ENCODE data around the gene FAM184A.
"Not testable (repeated sequence)": the region's sequence is repeated elsewhere in the genome, so short reads cannot be mapped to it uniquely, and the experiment has no call there.

Gene FAM184A

DNA sequence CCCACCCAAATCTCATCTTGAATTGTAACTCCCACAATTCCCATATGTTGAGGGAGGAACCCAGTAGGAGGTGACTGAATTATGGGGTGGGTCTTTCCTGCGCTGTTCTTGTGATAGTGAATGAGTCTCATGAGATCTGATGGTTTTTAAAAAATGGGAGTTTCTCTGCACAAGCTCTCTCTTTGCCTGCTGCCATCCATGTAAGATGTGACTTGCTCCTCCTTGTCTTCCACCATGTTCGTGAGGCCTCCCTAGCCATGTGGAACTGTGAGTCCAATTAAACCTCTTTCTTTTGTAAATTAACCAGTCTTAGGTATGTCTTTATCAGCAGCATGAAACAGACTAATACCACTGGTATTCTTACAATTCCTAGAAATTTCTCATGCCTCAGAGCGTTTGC lies 69.2 kb downstream of the FAM184A start:
- DNase-seq = not testable (repeated sequence)

DNA sequence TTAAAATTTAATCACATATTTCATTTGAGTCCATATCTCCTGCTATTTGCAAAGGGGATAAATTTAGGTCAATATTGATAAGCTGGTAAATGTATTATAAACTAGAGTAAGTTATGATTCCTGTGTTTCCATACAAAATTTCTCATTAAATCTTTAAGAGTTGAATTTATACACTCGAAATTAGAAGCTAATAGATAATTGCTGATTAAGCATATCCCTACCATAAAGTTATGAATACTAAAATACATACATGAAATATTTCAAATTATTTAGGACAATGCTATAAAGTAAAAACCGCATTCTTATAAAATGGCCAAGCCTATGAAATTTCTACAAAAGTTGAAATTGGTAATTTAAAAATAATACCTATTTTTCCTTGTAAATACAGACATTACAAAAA lies 71.5 kb downstream of the FAM184A start:
- DNase-seq = no peak

DNA sequence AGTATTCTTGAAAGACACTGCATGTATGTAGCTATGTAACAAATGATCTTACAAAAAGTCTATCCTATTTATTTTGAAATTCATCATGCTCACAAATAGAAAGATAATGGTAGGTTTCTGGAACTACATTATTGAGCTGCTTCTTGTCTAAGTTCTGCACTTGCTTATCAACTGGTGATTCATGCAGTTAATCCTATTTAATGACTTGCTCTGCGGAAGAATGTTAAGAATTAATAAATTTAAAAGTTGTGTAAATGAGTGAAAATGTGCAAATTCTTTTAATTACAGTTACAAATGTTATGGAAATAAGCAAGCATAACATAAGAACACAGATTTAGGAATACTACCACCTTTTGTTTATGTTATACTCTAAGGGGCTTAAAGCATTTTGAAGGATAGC lies 76.4 kb downstream of the FAM184A start:
- no peak for DNase-seq

DNA sequence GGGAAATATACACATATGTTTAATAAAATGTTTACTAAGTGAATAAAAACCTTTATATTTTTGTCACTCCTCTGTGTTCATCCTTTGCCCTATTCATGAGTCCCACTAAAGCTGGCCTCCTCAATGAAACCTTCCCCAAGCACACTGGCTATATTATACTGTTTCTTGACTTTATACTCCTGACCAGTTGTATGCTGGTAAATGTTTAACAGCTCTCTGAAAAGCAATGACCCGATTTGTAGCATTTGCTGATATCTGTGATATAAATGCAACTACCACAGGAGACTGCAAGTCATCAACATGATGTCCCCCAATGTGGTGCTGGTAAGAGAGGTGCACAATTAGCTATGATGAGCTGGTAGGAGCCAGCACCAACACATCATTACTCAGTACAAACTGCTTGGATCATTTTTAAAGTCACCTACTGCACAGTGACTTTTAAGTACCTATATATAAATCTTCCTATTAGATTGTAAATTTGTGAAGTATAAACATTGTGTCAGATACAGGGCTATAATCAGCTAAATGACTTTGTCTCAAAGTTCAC lies 78.9 kb downstream of the FAM184A start:
- no peak for DNase-seq

DNA sequence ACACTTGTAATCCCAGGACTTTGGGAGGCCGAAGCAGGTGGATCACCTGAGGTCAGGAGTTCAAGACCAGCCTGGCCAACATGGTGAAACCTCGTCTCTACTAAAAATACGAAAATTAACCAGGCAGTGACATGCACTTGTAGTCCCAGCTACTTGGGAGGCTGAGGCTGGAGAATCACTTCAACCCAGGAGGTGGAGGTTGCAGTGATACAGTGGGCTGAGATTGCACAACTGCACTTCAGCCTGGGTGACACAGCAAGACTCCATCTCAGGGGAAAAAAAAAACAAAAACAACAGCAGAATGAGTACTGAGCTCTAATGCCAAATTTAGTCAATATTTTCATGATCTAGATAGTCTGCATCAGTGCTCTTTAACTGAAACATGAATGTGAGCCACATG lies 81.0 kb downstream of the FAM184A start:
- DNase-seq = not testable (repeated sequence)

DNA sequence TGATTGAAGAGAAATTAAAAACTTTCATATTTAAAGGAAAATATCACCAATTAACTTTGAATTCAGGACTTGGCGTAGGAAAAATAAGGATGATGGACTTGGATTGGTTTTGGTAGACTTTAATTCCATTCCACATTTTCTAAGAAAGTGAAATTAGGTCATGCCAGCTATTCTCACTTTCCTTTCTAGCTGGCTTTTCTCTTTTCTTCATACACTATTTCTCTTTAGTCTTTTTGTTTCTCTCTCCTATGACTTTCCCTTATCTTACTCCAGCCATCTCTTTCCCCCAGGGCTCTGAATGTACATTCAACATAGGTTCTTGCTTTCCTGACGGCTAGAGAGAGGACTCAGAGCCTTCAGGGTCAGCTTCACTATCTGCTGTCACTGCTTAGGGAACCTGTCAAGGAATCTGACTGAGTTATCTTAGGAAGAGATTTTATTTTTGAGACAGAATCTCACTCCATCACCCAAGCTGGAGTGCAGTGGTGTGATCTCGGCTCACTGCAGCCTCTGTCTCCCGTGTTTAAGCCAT lies 82.1 kb downstream of the FAM184A start:
- DNase-seq = no peak

DNA sequence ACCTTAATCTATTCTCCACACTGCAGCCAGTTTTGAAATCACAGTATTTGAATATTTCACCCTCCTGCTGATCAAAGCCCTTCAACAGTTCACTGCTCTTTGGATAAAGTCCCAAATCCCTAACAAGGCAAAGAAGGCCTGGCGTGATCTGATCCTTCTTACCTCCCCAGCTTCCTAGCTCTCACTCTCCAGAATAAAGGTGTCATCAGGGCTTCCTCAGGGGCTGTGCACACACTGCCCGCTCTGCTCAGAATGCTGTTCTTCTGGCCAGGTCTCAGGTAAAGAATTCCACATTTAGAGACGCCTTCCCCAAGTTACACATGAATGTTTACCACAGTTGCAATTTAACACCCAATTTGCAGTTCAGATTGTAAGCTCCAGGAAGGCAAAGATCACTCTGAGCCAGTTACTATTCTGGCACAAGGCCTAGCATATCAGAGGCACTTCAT lies 84.6 kb downstream of the FAM184A start:
- no peak for DNase-seq

DNA sequence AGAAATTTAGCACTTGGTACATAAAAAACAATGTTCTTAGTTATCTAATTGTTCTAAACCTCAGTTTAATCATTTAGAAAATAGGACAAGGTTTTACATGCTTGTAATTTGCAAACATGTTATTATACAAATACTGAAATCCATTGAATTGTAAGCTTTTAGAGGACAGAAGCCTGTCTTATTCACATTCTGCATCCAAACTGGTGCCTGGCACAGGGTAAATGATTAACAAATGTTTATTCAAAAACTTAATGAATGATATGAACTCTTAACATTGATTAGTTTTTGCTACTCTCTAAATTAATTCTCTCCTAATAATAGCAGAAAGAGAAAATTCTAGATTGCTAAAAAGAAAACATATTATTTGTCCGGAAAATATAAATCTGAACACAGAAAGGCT lies 85.1 kb downstream of the FAM184A start:
- no peak for DNase-seq

DNA sequence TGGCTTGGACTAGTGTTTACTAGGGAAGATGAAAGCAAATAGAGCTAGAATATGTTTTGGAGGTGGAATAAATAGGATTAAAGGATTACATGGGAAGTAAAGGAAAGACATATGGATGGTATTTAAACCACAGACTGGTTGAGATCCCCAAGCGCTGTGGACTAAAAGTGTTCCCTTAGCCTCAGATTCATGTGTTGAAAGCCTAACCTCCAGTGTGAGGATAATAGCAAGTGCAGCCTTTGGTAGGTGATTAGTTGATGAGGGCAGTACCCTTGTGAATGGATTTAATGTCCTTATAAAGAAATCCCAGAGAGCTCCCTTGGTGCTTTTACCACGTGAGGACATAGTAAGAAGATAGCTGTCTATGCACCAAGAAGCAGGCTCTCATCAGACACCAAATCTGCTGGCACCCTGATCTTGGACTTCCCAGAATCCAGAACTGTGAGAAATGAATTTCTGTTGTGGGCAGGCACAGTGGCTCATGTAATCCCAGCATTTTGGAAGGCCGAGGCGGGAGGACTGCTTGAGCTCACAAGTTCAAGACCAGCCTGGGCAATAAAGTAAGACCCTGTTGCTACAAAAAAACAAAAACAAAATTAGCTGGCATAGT lies 86.2 kb downstream of the FAM184A start:
- DNase-seq = no peak

DNA sequence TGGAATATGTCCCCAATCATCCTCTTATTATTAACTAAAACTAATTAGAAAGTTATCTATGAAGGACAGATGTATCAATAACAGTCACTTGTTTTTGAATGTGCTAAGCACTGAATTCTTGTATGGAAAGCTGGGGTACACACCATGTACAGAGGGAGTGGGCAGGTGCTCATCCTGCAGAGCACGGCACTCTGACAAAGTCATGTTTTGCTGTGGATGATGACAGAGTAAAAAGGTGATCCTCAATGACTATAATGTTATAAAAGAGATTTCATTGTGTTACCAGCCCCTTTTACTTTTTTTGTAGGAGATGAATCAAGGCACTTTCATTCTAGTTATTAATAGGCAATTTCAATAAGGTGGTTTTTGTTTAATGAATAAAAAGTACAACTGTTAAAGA lies 92.2 kb downstream of the FAM184A start:
- DNase-seq = no peak

DNA sequence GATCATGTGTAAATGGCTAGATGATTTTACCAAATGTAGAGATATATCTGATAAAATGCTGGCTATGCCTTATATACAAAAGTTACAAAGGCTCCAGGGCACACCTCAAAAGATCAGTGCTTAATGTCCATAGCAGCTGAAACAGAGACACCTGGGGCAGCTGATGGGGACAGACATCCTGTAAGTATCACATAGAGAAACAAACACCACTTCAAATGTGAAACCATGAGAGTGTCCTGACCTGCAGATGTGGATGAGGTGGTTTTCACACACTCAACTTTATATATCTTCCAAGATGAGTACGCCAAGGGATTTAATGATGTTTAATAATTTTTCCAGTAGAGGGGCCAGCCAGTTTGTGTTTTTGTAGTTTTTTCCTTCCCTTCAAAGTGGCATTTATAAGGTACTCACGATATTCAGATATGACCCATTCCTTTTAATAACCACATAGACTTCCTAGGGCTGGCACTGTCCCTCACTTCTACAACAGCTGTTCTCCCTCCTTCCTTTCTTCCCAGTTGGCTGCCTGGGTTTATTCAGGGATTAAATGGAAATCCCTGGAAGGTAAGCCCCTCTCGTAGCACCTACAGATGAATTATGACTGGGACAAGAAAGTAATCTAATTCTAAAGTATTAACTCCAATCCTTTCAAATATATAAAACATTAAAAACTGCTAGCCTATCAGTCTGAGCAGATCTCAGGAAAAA lies 93.2 kb downstream of the FAM184A start:
- DNase-seq = no peak

DNA sequence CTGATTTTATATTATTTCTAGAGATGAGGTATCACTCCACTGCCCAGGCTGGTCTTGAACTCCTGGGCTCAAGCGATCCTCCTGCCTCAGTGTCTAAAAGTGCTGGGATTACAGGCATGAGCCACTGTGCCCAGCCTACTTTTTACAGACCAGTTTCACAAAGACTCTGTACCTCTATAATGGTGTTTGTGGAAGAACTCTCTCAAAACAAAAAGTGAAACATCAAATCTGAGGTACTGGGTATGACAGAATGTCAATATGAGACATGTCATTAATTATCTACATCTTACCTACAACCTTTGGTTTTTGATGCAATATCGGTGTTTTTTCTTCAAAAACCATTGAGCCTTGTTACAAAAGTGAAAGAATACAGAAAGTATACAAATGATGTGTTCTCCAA lies 94.1 kb downstream of the FAM184A start:
- no peak for DNase-seq

DNA sequence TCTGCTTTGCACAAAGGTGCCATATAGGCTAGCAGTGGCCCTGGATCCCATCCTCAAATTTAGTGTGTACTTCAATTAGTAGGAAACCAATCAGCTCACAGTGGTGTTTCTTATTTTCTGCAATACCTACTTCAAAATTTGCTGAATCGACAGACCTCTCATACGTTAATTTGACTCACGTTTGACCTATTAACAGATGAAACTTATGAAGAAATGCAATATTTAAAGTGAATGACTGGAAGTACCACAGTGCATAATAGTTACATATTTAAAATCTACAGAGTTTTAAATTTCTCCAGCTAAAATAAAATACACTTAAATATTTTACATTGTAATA lies 95.9 kb downstream of the FAM184A start:
- no peak for DNase-seq

DNA sequence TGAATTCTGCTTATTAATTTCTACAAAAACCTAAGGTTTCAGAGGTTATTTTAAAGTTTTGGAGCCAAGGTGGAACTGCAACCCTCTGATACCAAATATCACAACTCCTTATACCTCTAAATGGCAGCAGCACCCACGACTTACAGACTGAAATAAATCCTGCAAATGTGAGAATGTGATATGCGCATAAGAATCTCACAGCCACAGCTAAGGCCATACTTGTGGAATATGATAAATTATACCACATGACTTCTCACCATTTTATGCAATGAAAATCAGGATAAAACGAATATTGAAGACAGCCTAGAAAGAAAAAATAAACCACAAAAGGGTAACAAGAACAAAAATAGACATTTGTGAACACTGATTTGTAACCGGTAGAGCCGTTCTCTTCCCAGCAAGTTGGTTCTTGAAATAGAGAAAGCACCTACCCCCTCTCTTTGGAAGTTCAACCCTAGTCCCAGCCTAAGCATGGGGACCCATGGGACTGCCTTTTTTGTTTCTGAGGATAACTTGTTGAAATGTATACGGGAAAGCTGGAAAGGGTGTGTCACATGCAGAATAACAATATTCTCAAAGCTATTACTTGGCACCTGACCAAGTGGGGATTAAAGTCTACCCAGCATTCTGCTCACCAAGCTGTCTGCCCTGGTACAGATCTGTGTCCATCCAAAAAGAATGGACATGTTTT lies 96.4 kb downstream of the FAM184A start:
- no peak for DNase-seq

DNA sequence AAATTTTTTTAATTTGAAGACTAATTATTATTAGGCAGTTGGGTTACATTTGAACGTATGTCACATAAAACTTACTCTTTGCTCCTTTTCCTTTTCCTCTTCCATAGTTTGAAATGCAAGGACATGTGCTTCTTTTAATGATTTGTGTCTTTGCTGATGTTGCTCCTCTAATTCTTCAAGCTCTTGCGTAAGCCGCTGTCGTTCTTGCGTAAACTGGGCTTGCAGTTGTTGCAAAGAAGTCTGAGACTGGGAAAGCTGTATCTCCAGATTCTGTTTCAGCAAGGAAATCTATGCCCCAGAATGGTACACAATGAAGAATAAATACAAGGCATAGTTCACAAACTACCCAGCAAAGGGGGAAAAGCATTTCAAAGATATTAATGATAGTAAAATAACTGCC lies 98.4 kb downstream of the FAM184A start:
- no peak for DNase-seq

DNA sequence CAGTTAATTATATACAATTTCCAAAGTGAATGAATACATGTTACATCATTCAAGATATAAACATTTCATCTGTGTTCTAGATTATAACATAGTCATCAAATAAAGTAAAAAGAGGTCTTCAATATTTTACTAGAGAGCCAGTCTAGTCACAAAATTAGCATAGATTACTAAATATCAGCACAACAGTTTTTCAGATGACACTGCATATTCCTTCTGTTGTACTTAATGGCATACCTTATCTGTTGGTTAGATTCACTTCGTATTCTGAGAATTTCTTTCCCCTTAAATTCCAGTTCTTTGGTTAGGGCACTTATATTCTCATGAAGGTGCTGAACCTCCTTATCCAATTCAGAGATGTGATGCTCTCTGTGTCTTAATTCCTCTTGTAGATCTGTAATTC lies 103.7 kb downstream of the FAM184A start:
- no peak for DNase-seq

DNA sequence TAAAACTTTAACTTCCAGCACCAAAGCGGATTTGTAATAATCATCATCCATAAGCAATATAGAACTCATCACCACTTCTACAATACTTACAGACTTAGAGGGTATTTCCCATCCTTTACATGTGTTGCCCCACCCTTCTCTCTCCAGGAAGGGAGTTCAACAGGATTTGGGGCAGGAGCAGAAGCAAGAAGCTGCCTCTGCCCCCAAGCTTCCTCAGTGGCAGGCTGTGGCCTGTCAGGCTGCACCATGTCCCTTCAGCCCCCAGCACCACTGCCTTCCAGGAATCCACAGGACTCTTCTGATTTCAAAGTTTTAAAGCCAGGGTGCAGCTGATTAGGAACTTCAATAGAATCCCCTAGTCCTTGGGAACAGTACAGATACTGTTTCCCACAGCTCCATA lies 106.8 kb downstream of the FAM184A start:
- DNase-seq = no peak

DNA sequence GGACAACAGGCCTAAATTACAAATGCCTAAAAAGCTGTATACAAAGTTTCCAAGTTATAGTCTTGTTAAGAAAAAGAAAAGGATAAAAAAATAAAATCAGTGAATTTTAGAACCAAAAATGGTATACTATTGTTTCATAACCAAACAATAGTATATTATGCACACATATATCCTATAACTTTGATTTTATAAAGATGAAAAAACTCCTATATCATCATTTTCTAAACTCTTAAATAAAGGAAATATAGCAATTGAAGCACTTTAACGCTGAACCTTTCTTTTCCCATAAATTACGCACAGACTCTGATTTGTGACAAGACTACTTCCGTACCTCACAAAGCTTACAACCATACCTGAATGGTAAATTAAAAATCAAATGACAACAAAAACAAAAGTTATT lies 107.6 kb downstream of the FAM184A start:
- no peak for DNase-seq

DNA sequence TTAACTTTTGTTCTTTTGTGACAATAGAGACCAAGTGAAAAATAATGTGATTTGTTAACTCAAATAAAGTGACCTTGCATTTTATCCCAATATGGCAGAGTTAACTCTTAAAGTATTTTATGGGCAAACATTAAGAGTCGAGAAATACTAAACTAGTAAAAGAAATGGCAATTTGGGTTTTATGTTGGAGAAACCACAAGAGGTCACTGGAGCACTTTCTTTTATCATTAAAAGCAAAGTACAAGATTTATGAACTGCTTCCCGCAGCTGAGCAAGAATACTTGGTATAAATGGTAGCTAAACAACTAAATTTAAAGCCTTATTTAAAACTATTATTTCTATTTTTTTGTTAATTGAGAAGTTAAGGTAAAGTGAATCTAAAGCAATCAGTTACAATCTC lies 110.0 kb downstream of the FAM184A start:
- no peak for DNase-seq

DNA sequence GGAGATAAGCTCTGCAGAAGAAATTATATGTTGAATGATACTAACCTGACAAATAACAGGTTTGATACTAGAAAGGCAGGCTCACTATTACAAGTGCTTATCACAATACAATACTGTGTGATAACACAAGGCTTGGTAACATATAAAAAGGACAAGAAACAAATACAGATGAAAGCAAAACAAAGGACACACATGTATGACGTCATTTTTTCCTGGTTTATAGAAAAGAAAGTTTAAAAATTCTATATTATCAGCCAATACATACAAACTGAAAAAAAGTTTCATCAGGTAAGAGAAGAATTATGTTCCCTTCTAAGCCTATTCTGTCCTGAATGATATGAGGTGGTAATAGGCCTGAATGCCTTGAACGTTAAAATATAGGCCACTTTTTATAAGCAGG lies 111.2 kb downstream of the FAM184A start:
- no peak for DNase-seq

DNA sequence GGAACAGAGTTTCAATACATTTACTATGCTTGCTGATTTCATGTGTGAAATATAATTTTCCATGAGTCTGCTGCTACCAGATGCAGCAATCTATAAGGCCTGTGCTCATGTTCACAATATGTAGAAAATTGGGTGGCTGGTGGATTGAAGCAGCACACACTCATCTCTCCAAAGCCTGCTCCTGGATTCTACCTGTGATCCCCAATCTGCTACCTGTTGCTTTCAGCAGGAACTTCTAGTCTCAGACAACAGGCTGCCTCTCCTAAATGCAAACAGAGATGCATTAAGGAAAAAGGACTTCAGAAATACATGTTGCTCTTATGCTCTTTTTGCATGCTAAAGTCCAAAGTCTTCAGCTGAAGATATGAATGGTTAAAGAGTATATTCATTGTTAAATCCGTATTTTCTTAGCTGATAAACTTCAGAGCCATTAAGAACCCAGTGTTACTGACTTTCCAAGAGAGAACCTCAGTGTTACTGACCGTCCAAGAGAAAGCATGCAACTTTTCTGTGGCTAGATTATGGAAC lies 112.6 kb downstream of the FAM184A start:
- no peak for DNase-seq

DNA sequence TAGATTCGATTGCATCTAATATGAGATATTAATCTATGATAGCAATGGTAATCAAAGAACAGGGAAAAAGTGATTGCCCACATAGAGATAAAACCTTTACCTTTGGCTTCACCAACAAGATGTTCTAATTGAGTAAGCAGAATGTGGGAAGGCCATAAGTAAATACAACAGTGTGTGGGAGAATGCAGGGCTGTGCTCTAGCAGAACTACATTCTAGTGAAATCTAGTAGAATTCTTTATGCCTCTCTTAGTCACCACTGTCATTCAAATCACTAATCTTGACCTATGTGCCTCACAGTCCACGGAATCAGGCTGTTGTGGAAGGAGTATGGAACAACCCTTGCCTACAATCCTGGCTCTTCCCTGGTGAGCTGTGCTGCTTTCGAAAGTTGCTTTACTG lies 113.1 kb downstream of the FAM184A start:
- DNase-seq = no peak

DNA sequence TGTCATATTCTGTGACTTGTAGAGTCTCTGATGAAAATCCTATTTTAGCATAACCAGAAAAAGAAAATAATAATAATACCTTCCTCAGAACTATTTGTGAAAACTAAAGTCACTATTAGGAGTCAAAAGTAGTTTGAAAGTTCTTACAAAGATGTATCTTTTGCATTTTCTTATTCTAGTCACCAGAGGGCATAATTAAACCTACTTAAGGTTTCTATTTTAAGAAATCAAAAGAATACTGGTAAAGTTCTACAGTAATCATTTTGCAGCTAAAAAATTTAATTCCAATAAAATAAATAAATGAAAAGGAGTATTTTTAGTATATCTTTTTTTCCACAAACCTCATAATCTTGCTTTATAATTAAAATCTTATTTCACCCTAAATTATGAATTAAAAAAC lies 115.5 kb downstream of the FAM184A start:
- no peak for DNase-seq

DNA sequence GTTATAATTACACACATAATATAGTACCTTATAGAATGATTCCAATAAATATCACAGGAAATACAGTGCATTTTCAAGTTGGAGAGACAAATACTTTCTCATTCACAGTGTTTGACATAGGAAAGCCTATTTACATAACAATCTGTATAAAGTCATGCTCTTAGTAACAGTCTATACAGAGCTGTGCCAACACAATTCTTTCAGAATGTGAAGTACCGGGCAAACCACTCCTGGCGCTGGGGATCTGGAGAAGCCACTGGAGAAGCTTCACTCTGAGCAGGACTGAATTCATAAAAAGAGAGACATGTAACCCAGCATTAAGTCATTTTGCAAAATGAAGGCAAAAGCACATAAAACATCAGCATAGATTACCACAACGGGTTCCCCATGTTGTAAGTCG lies 118.6 kb downstream of the FAM184A start:
- no peak for DNase-seq
